RWPE1 (cell line): ENCODE measurements around the gene MED23.
"Not testable (repeated sequence)": the region's sequence is repeated elsewhere in the genome, so short reads cannot be mapped to it uniquely, and the experiment has no call there.

Source experiments
- CTCF ChIA-PET: fragments of 350-600 bp; sonication (Branson Sonifier 250); formaldehyde crosslinking; extraction: SDS; loops from one replicate; lab custom pipeline; 2021; lab: Yijun Ruan, JAX
- POLR2A ChIA-PET: fragments of 400-600 bp; formaldehyde crosslinking; extraction: SDS; loops from one replicate; lab custom pipeline; 2020; ENCODE audit warnings: antibody characterized with exemption; ENCODE audit not compliant: low non-redundant PET; lab: Yijun Ruan, JAX
- DNase-seq: peaks from one replicate; pipeline ENCODE4 v3.0.0; 2012; ENCODE audit warnings: low spot score
- H3K27ac ChIP-seq: fragments of 450-650 bp; 2 replicates; pipeline ENCODE4 v1.5.1; 2017
- TF ChIP-seq, protein P1 (sequence below): fragments of 450-650 bp; conservative IDR thresholded peaks from 2 replicates; pipeline ENCODE4 v1.5.1; 2017; ENCODE audit warnings: low read depth, mild to moderate bottlenecking

The MED23 gene

GRCh38 chr6:131548441-131548840 is 79.6 kb downstream of the MED23 start:
- ChIA-PET POLR2A (no interaction called here), CTCF (interaction anchor here (0.6 kb wide), 1 partner anchor 364 kb away, joined by 4 read pairs; no protein-coding TSS in a partner anchor)
- TF ChIP-seq, protein P1, sequence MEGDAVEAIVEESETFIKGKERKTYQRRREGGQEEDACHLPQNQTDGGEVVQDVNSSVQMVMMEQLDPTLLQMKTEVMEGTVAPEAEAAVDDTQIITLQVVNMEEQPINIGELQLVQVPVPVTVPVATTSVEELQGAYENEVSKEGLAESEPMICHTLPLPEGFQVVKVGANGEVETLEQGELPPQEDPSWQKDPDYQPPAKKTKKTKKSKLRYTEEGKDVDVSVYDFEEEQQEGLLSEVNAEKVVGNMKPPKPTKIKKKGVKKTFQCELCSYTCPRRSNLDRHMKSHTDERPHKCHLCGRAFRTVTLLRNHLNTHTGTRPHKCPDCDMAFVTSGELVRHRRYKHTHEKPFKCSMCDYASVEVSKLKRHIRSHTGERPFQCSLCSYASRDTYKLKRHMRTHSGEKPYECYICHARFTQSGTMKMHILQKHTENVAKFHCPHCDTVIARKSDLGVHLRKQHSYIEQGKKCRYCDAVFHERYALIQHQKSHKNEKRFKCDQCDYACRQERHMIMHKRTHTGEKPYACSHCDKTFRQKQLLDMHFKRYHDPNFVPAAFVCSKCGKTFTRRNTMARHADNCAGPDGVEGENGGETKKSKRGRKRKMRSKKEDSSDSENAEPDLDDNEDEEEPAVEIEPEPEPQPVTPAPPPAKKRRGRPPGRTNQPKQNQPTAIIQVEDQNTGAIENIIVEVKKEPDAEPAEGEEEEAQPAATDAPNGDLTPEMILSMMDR, result no peak
- DNase-seq, result no peak
- H3K27ac ChIP-seq, result no peak overlapping the region

DNA sequence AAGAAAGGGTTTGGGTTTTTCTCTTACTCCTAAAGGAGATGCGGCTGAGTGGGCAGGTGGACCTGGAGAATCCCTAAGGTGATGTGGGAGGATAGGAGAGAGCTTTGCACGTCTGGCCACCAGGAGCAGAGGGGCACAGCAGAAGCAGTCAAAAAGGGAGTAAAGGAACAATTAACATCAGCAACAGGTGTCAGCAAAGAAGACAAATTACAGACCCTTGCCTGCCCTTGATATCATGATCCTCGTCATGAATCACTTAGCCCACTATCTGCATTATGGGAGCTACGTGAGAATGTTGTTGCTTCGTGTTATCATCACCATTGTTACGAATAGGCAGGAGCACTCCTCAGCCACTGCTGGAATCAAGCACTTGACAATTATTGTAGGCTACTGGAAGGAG is 80.6 kb downstream of the MED23 start:
- ChIA-PET POLR2A (no interaction called here), CTCF (no interaction called here)
- TF ChIP-seq, protein P1, result no peak
- no peak for DNase-seq
- H3K27ac ChIP-seq, result no peak overlapping the region

GRCh38 chr6:131545317-131545716 is 82.7 kb downstream of the MED23 start:
- ChIA-PET POLR2A (no interaction called here), CTCF (no interaction called here)
- TF ChIP-seq, protein P1, result no peak
- DNase-seq, result no peak
- no peak overlapping the region for H3K27ac ChIP-seq

- POLR2A ChIA-PET, H3K27ac ChIP-seq, CTCF ChIA-PET, DNase-seq: not testable (repeated sequence)
Measured at GRCh38 chr6:131538615-131539014, 89.4 kb downstream of the MED23 start.

DNA sequence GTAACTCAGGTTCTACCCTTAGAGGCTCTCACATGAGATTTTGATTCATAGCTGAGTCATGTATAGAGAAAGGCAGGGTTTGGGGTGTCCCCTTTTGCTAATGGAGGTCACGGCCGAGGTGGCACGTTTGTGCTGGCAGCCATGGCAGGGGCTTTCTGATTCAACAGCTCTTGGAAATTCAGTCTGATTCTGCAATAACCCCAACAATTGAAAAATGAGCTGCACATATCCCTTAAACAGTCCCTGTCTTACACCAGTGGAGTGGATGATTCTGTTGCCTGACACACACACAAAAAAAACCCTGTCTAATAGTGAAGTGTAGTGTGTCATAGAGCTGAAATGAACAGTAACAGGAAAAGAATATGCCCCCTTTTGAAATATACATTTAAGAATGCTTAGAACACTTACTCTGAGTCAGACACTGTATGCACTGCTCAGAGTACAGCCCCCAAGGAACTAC is 95.4 kb downstream of the MED23 start:
- ChIA-PET CTCF (interaction anchor here (0.7 to 1.7 kb wide), 2 partner anchors 308 to 333 kb away, joined by 6 to 8 read pairs; no protein-coding TSS in a partner anchor), POLR2A (no interaction called here)
- TF ChIP-seq, protein P1, result no peak
- no peak overlapping the region for H3K27ac ChIP-seq
- DNase-seq, result no peak

DNA sequence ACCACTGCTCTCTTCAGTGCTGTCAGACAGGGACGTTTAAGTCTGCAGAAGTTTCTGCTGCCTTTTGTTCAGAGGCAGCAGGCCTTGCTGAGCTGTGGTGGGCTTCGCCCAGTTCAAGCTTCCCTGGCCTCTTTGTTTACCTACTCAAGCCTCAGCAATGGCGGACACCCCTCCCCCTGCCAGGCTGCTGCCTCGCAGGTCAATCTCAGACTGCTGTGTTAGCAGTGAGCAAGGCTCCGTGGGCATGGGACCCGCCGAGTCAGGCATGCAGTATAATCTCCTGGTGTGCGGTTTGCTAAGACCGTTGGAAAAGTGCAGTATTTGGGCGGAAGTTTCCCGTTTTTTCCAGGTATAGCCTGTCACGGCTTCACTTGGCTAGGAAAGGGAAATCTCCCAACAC is 96.4 kb downstream of the MED23 start:
- H3K27ac ChIP-seq, CTCF ChIA-PET, DNase-seq, POLR2A ChIA-PET: not testable (repeated sequence)

GRCh38 chr6:131530936-131531335 is 97.1 kb downstream of the MED23 start:
- DNase-seq, CTCF ChIA-PET, POLR2A ChIA-PET, H3K27ac ChIP-seq: not testable (repeated sequence)

GRCh38 chr6:131524695-131525336 is 103.2 kb downstream of the MED23 start:
- no peak for DNase-seq
- ChIA-PET POLR2A (no interaction called here), CTCF (no interaction called here)
- H3K27ac ChIP-seq, result no peak overlapping the region
- TF ChIP-seq, protein P1, result no peak
